ENCODE data around the gene AK9.

The AK9 gene

DNA sequence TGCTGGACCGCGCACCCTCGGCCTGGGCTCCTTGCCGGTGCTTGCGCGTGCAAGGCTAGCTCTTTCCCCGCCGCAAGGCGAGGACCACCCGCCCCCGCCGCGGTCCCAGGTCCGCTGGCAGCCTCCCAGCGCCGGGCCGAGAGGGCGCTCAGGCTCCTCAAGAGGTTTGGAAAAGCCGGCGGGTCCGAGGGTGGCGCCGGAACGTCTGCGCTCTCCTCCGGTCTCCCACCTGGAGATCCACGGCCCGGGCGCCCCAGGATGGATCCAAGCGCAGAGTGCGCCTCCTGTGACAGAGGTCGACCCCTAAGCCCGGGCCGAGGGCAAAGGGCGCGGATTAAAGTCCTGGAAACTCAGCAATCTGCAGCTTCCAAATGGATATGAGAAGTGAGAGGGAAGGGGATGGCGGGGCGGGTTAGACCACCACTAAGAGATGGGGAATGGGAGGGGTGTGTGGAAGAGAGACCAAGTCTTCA lies 234.9 kb downstream of the AK9 start:
- DNase-seq (ENCODE audit: low read depth, low spot score) = no peak
- TF ChIP-seq POLR2AphosphoS5 (IDR thresholded peaks at IDR 0.05; ENCODE audit: borderline replicate concordance, low read depth, low read length) (no peak), EZH2 (IDR thresholded peaks at IDR 0.05) (no peak), FOXP2 (optimal IDR thresholded peaks at IDR 0.05; ENCODE audit: control extremely low read depth, extremely low read length, insufficient read depth) (no peak)
- Histone ChIP-seq H3K27ac (no peak overlapping the region), H3K4me3 (peak overlapping the region; percentile 84), H3K9me3 (ENCODE audit: low read depth, low read length) (no peaks in the 10 kb centered on the region), H3K9ac (ENCODE audit: insufficient read length) (peak overlapping the region; percentile 66), H3K36me3 (ENCODE audit: insufficient read depth, low read length) (peaks cover 2% of the 10 kb centered on the region)

DNA sequence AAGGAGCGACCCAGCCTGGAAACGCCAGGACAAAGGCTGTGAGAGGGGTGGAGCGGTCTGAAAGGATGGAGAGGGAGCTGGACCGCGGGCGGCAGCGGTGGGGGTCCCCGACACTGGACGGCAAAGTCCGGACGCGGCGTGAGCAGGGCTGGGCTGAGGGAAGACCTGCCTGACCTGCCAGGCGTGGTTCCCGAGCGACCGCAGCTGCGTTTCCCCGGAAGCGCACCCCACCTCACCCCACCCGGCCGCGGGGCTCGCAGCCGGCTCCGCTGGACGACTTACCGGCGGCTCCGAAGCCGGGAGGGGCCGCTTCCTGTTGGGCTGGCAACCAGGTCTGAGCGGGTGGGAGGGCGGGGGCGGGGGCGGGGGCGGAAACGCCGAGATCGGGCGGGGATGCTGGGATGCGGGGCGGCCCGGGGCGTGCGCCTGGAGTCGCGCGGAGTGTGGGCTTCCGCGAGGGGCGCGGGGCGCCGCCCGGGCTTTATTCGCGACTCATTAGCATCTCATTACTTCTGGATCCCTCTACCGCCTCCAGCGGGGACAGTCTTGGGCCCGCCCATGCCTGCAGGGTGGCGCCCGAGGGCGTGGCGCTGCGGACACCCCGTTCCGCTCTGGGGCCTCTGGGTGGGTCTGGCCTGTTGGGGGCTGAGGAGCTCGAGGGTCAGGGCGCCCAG lies 235.4 kb downstream of the AK9 start, which contains the start of gene MICAL1:
TSS of gene MICAL1 (minus strand) at position 336 of the 674 bp plus-strand sequence. CDS start 1,576 bp downstream, outside the sequence.
- peak within 1 kb of the TSS; percentile 84 for H3K4me3 ChIP-seq
- peak within 1 kb of the TSS; percentile 57; the same call in 1 of the 2 replicates for H3K27ac ChIP-seq
- no peaks in the 10 kb centered on the region for H3K36me3 ChIP-seq (ENCODE audit: insufficient read depth, low read length)
- H3K9me3 ChIP-seq (ENCODE audit: low read depth, low read length) = no peaks in the 10 kb centered on the region
- TF ChIP-seq POLR2AphosphoS5 (IDR thresholded peaks at IDR 0.05; ENCODE audit: borderline replicate concordance, low read depth, low read length) (peak; percentile 44; the same call in 1 of the 2 replicates), FOXP2 (optimal IDR thresholded peaks at IDR 0.05; ENCODE audit: control extremely low read depth, extremely low read length, insufficient read depth) (no peak)
- peak within 1 kb of the TSS; percentile 66 for H3K9ac ChIP-seq (ENCODE audit: insufficient read length)
- DNase-seq (ENCODE audit: low read depth, low spot score) = no peak

DNA sequence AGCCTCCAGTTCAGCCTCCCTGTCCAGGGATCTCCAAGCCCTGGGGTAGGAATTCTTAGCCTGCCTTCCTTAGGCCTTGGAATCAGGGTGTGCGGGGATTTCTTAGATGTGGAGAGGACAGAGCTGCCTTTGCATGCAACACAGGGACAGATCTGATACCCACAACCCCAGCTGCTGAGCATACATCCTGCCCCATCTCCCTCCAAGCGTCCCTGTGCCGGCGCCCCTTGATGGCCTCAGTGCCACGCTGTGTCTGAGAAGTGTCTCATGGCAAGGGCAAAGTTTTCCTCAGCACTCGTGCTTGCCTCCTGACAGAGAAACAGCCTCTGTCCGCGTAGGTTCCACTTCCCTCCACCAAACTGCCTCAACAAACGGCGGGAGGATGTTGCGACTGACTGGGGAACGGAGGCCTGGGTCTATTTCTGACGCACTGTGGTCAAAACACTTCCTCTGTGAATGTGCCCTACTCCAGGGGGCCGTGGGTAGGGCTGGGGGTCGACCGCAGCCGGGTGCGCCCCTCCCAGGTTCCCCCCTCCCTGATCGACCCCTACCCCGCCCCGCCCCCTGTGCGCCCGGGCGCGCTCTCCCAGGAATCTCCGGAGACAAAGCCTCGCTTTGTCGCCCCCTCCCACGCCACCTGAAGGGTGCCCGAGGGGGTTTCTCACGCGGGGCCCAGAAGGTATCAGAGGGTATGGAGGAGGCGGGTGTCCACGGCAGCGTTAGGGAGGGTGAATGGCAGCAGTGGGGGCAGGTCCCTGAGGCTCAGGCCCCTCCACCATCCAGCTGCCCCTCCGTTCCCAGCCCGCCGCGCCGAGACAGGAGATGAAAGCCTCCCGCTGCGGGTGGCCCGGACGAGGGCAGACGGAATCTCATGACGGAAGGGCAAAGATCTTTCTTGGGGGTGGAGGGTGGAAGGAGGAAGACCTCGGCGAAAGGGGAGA lies 236.2 kb downstream of the AK9 start:
- no peak for DNase-seq (ENCODE audit: low read depth, low spot score)
- H3K9me3 ChIP-seq (ENCODE audit: low read depth, low read length) = no peaks in the 10 kb centered on the region
- H3K36me3 ChIP-seq (ENCODE audit: insufficient read depth, low read length) = no peaks in the 10 kb centered on the region
- peak overlapping the region; percentile 57; the same call in 1 of the 2 replicates for H3K27ac ChIP-seq
- H3K9ac ChIP-seq (ENCODE audit: insufficient read length) = peak overlapping the region; percentile 63
- H3K4me3 ChIP-seq = peak overlapping the region; percentile 84
- TF ChIP-seq POLR2AphosphoS5 (IDR thresholded peaks at IDR 0.05; ENCODE audit: borderline replicate concordance, low read depth, low read length) (0 out of 2 replicates have a peak, but pooled peaks have one; percentile 7), EZH2 (IDR thresholded peaks at IDR 0.05) (no peak)

DNA sequence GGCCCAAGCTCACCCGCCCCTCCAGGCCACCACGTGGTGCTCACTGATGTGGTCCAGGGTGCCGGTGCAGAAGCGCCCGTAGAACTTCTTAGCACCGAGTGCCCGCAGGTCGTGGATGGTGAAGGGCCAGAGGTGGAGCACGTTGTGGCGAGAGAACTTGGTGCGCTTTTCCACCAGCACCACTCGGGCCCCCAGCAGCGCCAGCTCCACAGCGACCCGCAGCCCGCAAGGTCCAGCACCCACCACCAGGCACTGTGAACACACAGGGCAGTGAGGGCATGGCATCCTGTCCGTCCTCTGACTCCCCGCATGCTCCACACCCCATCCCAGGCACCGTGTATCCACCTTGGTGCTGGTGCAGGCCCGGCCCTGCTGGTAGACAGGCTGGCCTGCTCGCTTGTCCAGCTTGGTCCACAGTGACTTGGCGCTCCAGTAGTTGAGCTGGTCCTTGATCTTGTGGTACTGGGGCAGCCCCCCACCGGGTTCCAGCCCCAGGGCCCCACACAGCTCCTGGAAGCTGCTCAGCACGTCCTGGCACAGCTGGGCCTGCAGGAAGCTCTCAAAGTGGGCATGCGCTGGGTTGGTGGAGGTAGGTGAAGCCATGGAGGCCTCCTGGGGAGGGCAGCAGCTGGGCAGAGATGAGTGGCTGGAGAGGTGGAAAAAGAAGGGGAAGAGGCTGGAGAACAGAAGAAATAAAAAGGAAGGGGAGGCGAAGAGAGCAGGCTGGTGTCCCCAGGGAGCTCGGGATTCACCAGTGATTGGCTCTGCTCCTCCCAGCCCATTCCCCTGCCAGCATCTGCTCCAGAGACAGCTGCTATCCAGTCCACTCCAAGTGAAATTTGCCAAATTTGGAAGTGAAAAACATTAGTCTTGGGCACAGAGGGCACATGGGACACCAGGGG lies 237.2 kb downstream of the AK9 start:
- H3K27ac ChIP-seq = peak overlapping the region; percentile 57; the same call in 1 of the 2 replicates
- DNase-seq (ENCODE audit: low read depth, low spot score) = no peak
- H3K9me3 ChIP-seq (ENCODE audit: low read depth, low read length) = no peaks in the 10 kb centered on the region
- TF ChIP-seq EZH2 (IDR thresholded peaks at IDR 0.05) (no peak), FOXP2 (optimal IDR thresholded peaks at IDR 0.05; ENCODE audit: control extremely low read depth, extremely low read length, insufficient read depth) (no peak), POLR2AphosphoS5 (IDR thresholded peaks at IDR 0.05; ENCODE audit: borderline replicate concordance, low read depth, low read length) (no peak)
- H3K36me3 ChIP-seq (ENCODE audit: insufficient read depth, low read length) = no peaks in the 10 kb centered on the region
- H3K9ac ChIP-seq (ENCODE audit: insufficient read length) = no peak overlapping the region
- peak overlapping the region; percentile 84 for H3K4me3 ChIP-seq

DNA sequence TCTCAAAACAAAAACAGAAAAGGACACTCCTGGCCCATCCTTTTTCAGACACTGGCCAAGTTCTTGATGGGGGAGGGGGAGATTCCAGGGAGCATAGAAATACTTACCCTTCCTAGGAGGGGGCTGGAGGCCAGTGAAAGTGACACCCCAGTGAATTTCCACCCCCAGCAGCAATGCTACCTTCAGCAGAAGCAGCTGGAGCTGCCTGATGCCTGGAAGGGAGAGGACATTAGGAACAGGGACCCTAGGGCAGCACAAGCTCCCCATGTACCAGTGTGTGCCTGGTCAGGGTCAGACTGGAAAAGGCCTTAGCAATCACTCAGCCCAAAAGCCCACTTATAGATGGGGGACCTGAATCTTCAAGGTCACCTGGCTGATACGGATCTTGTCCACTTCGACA lies 237.8 kb downstream of the AK9 start:
- Histone ChIP-seq H3K9me3 (ENCODE audit: low read depth, low read length) (no peaks in the 10 kb centered on the region), H3K27ac (no peak overlapping the region), H3K36me3 (ENCODE audit: insufficient read depth, low read length) (no peaks in the 10 kb centered on the region), H3K4me3 (no peak overlapping the region), H3K9ac (ENCODE audit: insufficient read length) (no peak overlapping the region)
- TF ChIP-seq EZH2 (IDR thresholded peaks at IDR 0.05) = no peak
- TF ChIP-seq POLR2AphosphoS5 (IDR thresholded peaks at IDR 0.05; ENCODE audit: borderline replicate concordance, low read depth, low read length) = no peak
- TF ChIP-seq FOXP2 (optimal IDR thresholded peaks at IDR 0.05; ENCODE audit: control extremely low read depth, extremely low read length, insufficient read depth) = no peak
- no peak for DNase-seq (ENCODE audit: low read depth, low spot score)

DNA sequence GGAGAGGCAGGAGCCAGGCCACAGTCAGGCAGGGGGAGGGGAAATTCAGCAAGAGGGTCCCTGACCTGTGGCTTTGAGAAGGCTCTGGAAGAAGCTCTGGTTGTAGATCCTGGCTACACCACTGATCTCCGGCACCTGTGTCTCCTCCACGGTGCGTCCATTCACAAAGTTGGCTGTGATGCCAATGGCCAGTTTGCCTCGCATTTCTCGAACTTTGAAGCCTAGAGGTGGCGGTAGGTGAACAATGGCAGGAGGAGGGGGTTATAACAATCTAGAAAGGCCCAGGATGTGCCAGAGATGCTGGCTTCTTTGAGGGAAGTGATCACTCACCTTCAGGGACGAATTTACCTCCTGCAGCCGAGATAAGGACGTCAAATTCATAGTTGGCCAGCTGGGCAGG lies 238.8 kb downstream of the AK9 start:
- DNase-seq (ENCODE audit: low read depth, low spot score) = no peak
- TF ChIP-seq EZH2 (IDR thresholded peaks at IDR 0.05) (no peak), POLR2AphosphoS5 (IDR thresholded peaks at IDR 0.05; ENCODE audit: borderline replicate concordance, low read depth, low read length) (no peak), FOXP2 (optimal IDR thresholded peaks at IDR 0.05; ENCODE audit: control extremely low read depth, extremely low read length, insufficient read depth) (no peak)
- Histone ChIP-seq H3K9me3 (ENCODE audit: low read depth, low read length) (no peaks in the 10 kb centered on the region), H3K9ac (ENCODE audit: insufficient read length) (no peak overlapping the region), H3K36me3 (ENCODE audit: insufficient read depth, low read length) (no peaks in the 10 kb centered on the region), H3K27ac (no peak overlapping the region), H3K4me3 (no peak overlapping the region)

DNA sequence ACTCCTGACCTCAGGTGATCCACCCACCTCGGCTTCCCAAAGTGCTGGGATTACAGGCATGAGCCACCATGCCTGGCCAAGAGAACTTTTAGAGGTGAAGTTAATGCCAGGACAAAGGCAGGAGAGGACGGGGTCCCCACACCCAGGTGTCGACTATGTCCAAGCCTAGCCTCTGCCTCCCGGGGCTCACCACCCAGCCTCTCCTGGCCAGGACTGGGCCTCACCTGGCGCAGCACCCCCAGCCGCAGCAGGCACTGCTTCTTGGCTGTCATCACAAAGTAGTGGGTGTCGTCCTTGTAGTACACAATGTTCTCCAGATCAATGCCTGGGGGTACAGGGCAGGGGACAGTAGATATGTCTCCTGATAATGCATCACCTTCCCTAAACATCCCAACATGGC lies 239.6 kb downstream of the AK9 start:
- no peaks in the 10 kb centered on the region for H3K36me3 ChIP-seq (ENCODE audit: insufficient read depth, low read length)
- DNase-seq (ENCODE audit: low read depth, low spot score) = no peak
- H3K27ac ChIP-seq = no peak overlapping the region
- no peak overlapping the region for H3K4me3 ChIP-seq
- H3K9me3 ChIP-seq (ENCODE audit: low read depth, low read length) = no peaks in the 10 kb centered on the region
- no peak overlapping the region for H3K9ac ChIP-seq (ENCODE audit: insufficient read length)
- TF ChIP-seq EZH2 (IDR thresholded peaks at IDR 0.05) (no peak), FOXP2 (optimal IDR thresholded peaks at IDR 0.05; ENCODE audit: control extremely low read depth, extremely low read length, insufficient read depth) (no peak), POLR2AphosphoS5 (IDR thresholded peaks at IDR 0.05; ENCODE audit: borderline replicate concordance, low read depth, low read length) (no peak)

All from SK-N-MC (cell line).